Measurements from ENCODE around the gene KANK3. TPM values are rescaled to one million over a fixed set of nuclear protein-coding genes. Genes with fewer than 3 reads are reported as not detected.

KANK3 gene
- polyA plus RNA-seq, 1 donor from 2014 or later = 2.8 TPM

DNA sequence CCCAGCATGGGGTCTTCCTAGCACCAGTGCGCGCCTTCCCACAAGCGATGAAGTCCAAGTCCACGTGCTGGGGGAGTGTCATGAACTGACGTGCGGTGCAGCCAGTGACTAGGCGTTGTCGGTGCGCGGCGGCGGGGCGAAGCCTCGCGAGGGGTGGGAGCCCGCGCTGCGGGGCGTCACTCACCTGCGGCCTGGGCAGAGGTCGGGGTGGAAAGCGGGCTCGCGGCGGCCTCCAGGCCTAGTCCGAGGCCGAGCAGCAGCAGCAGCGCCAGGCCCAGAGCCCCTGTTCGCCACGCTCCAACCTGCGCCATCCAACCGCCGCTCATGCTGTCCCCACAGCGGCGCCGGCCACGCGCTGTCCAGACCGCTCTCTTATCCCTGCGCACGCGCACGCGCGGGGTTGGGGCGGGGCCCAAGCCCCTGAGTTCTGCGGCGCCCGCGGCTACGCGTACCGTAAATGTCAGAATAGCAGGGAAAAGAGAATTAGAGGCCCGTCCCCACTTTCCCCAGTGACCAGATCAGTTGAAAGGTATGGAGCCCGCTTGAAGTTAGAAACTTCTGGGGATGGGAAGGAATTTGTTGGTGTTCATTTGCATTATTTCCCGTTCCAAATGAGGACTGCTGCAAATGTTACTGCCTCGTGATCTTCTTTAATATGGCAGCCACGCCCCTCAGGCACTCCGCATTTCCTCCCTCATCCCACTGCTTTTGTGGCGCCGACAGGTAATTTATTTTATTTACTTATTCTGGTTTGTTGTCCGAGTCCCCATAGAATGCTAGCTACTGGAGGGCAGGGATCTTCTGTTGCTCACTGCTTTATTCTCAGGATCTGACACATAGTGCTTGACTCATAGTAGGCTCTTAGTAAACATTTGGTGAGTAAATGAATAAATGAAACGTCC is 34.8 kb downstream of the KANK3 start, which contains the start of gene CD320:
Gene CD320 (minus strand): TSS at position 394 of the 902 bp plus-strand sequence. CDS start 68 bp downstream, at position 326.
- Histone ChIP-seq H3K9me3 (ENCODE audit: low read length) (no peaks in the 10 kb centered on the region), H3K9ac (ENCODE audit: low read length) (peak within 1 kb of the TSS; percentile 84), H3K79me2 (replicated peaks; ENCODE audit: insufficient read depth, low read length) (peaks cover 17% of the 10 kb centered on the region), H4K20me1 (ENCODE audit: insufficient read depth) (no peaks in the 10 kb centered on the region), H3K9me2 (ENCODE audit: insufficient read depth, low read length) (no peaks in the 10 kb centered on the region), H3K27ac (ENCODE audit: low read length) (peak within 1 kb of the TSS; percentile 81), H3K27me3 (ENCODE audit: insufficient read depth, low read depth, low read length) (no peaks in the 10 kb centered on the region), H3K4me2 (ENCODE audit: low read length) (peak within 1 kb of the TSS; percentile 97), H3K36me3 (ENCODE audit: insufficient read depth, low read length) (no peaks in the 10 kb centered on the region), H3K4me3 (ENCODE audit: low read length) (peak within 1 kb of the TSS; percentile 83), H3F3A (ENCODE audit: insufficient read depth, low read length, poor library complexity, severe bottlenecking) (no peaks in the 10 kb centered on the region), H2AFZ (ENCODE audit: low read depth, low read length) (peak within 1 kb of the TSS; percentile 92)
- no peak for TF ChIP-seq TAF1 (IDR thresholded peaks at IDR 0.05; ENCODE audit: low read depth)
- TF ChIP-seq RAD21 (conservative IDR thresholded peaks at IDR 0.05) = no peak
- TF ChIP-seq EP300 (conservative IDR thresholded peaks at IDR 0.05; ENCODE audit: poor library complexity, severe bottlenecking) = peak; percentile 29
- no peak for TF ChIP-seq EZH2 (IDR thresholded peaks at IDR 0.05; ENCODE audit: borderline replicate concordance, insufficient read depth, low read length, poor library complexity, severe bottlenecking)
- TF ChIP-seq, protein P1, sequence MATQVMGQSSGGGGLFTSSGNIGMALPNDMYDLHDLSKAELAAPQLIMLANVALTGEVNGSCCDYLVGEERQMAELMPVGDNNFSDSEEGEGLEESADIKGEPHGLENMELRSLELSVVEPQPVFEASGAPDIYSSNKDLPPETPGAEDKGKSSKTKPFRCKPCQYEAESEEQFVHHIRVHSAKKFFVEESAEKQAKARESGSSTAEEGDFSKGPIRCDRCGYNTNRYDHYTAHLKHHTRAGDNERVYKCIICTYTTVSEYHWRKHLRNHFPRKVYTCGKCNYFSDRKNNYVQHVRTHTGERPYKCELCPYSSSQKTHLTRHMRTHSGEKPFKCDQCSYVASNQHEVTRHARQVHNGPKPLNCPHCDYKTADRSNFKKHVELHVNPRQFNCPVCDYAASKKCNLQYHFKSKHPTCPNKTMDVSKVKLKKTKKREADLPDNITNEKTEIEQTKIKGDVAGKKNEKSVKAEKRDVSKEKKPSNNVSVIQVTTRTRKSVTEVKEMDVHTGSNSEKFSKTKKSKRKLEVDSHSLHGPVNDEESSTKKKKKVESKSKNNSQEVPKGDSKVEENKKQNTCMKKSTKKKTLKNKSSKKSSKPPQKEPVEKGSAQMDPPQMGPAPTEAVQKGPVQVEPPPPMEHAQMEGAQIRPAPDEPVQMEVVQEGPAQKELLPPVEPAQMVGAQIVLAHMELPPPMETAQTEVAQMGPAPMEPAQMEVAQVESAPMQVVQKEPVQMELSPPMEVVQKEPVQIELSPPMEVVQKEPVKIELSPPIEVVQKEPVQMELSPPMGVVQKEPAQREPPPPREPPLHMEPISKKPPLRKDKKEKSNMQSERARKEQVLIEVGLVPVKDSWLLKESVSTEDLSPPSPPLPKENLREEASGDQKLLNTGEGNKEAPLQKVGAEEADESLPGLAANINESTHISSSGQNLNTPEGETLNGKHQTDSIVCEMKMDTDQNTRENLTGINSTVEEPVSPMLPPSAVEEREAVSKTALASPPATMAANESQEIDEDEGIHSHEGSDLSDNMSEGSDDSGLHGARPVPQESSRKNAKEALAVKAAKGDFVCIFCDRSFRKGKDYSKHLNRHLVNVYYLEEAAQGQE (IDR thresholded peaks at IDR 0.05; ENCODE audit: borderline replicate concordance) = peak; percentile 56
- peak; percentile 98 for TF ChIP-seq MXI1 (conservative IDR thresholded peaks at IDR 0.05; ENCODE audit: poor library complexity, severe bottlenecking)
- TF ChIP-seq SMC3 (conservative IDR thresholded peaks at IDR 0.05; ENCODE audit: poor library complexity) = no peak
- TF ChIP-seq, protein P2, sequence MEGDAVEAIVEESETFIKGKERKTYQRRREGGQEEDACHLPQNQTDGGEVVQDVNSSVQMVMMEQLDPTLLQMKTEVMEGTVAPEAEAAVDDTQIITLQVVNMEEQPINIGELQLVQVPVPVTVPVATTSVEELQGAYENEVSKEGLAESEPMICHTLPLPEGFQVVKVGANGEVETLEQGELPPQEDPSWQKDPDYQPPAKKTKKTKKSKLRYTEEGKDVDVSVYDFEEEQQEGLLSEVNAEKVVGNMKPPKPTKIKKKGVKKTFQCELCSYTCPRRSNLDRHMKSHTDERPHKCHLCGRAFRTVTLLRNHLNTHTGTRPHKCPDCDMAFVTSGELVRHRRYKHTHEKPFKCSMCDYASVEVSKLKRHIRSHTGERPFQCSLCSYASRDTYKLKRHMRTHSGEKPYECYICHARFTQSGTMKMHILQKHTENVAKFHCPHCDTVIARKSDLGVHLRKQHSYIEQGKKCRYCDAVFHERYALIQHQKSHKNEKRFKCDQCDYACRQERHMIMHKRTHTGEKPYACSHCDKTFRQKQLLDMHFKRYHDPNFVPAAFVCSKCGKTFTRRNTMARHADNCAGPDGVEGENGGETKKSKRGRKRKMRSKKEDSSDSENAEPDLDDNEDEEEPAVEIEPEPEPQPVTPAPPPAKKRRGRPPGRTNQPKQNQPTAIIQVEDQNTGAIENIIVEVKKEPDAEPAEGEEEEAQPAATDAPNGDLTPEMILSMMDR (IDR thresholded peaks at IDR 0.05; ENCODE audit: poor library complexity, severe bottlenecking) = no peak
- TF ChIP-seq POLR2AphosphoS5 (IDR thresholded peaks at IDR 0.05) = peak; percentile 81

DNA sequence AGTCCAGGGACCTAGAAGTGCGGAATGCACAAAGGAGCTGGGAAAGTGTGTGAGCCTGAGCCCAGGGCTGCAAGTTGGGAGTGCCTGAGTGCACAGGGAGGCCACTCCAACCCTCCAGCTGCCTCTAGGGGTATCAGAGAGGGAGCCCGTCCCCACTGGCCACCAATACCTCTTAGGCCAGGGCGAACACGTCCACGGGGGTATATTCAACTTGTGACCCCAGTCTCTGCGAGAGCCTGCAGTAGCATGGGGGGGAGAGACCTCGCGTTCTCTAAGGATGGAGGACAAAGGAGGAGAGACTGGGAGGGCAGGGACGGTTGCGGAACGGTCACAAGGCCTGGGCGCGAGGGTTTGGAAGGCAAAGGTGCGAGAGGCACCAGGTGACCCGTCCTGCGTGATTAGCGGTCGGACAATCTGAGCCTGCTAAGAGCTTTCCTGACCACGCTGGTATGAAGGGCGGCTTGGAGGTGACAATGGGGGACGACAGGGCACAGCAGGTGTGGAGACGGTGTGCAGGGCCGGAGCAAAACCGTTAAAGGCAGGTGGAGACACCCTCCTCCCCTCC is 35.6 kb downstream of the KANK3 start:
- Histone ChIP-seq H3K27me3 (ENCODE audit: insufficient read depth, low read depth, low read length) (no peaks in the 10 kb centered on the region), H3K36me3 (ENCODE audit: insufficient read depth, low read length) (no peaks in the 10 kb centered on the region), H4K20me1 (ENCODE audit: insufficient read depth) (no peaks in the 10 kb centered on the region), H3K27ac (ENCODE audit: low read length) (peak overlapping the region; percentile 81), H2AFZ (ENCODE audit: low read depth, low read length) (peak overlapping the region; percentile 92), H3K9me3 (ENCODE audit: low read length) (no peaks in the 10 kb centered on the region), H3K9ac (ENCODE audit: low read length) (peak overlapping the region; percentile 84), H3K79me2 (replicated peaks; ENCODE audit: insufficient read depth, low read length) (peaks cover 17% of the 10 kb centered on the region), H3F3A (ENCODE audit: insufficient read depth, low read length, poor library complexity, severe bottlenecking) (no peaks in the 10 kb centered on the region), H3K9me2 (ENCODE audit: insufficient read depth, low read length) (no peaks in the 10 kb centered on the region), H3K4me3 (ENCODE audit: low read length) (peak overlapping the region; percentile 83), H3K4me2 (ENCODE audit: low read length) (peak overlapping the region; percentile 97)
- TF ChIP-seq, protein P1 (IDR thresholded peaks at IDR 0.05; ENCODE audit: borderline replicate concordance) = peak; percentile 12
- no peak for TF ChIP-seq POLR2AphosphoS5 (IDR thresholded peaks at IDR 0.05)
- no peak for TF ChIP-seq TAF1 (IDR thresholded peaks at IDR 0.05; ENCODE audit: low read depth)
- TF ChIP-seq MXI1 (conservative IDR thresholded peaks at IDR 0.05; ENCODE audit: poor library complexity, severe bottlenecking) = no peak
- TF ChIP-seq EP300 (conservative IDR thresholded peaks at IDR 0.05; ENCODE audit: poor library complexity, severe bottlenecking) = peak; percentile 14
- TF ChIP-seq SMC3 (conservative IDR thresholded peaks at IDR 0.05; ENCODE audit: poor library complexity) = no peak
- no peak for TF ChIP-seq EZH2 (IDR thresholded peaks at IDR 0.05; ENCODE audit: borderline replicate concordance, insufficient read depth, low read length, poor library complexity, severe bottlenecking)
- TF ChIP-seq, protein P2 (IDR thresholded peaks at IDR 0.05; ENCODE audit: poor library complexity, severe bottlenecking) = no peak
- no peak for TF ChIP-seq RAD21 (conservative IDR thresholded peaks at IDR 0.05)

All from neural cell (in vitro differentiated cells).